Measurements from ENCODE around the gene FOXJ3.

Gene FOXJ3

GRCh38 chr1:42239041-42239440 is 96.0 kb downstream of the FOXJ3 start:
- Histone ChIP-seq H3K4me1 (ENCODE audit: control insufficient read depth, insufficient read depth, low read length) (no peaks in the 10 kb centered on the region), H3K9me3 (ENCODE audit: control insufficient read depth, insufficient read depth, low read depth, low read length) (no peaks in the 10 kb centered on the region), H3K27ac (ENCODE audit: extremely low read depth, low read depth, low read length) (no peak overlapping the region), H3K4me3 (ENCODE audit: low read depth, low read length) (no peak overlapping the region), H3K36me3 (ENCODE audit: control insufficient read depth in 2 of 2, insufficient read depth in 1 of 2, low read length in 2 of 2) (no peaks in the 10 kb centered on the region)
- TF ChIP-seq ZFP69B (tag by site-specific recombination; IDR thresholded peaks at IDR 0.05) (no peak), SETDB1 (IDR thresholded peaks at IDR 0.05; ENCODE audit: insufficient read length, low read length) (peak; percentile 88), ZFP3 (tag by site-specific recombination; IDR thresholded peaks at IDR 0.05; ENCODE audit: low read depth) (no peak)
- ChIA-PET POLR2A (no interaction called here), CTCF (interaction anchor here (0.6 to 1.1 kb wide), 2 partner anchors 27 to 66 kb away, joined by 4 read pairs; no protein-coding TSS in a partner anchor)

- no peak for TF ChIP-seq GLIS1 (tag by site-specific recombination; IDR thresholded peaks at IDR 0.05)
- ChIA-PET CTCF (no interaction called here), POLR2A (no interaction called here)
- Histone ChIP-seq H3K9me3 (ENCODE audit: control insufficient read depth, insufficient read depth, low read depth, low read length) (no peaks in the 10 kb centered on the region), H3K36me3 (ENCODE audit: control insufficient read depth in 2 of 2, insufficient read depth in 1 of 2, low read length in 2 of 2) (no peaks in the 10 kb centered on the region), H3K4me1 (ENCODE audit: control insufficient read depth, insufficient read depth, low read length) (peaks cover 10% of the 10 kb centered on the region), H3K27ac (ENCODE audit: extremely low read depth, low read depth, low read length) (no peak overlapping the region), H3K4me3 (ENCODE audit: low read depth, low read length) (no peak overlapping the region)
Observed at GRCh38 chr1:42231253-42231652, 103.8 kb downstream of the FOXJ3 start.

- ChIA-PET CTCF (interaction anchor here (0.7 to 1.2 kb wide), 4 partner anchors 23 to 146 kb away, joined by 3 to 7 read pairs (median 4); no protein-coding TSS in a partner anchor), POLR2A (no interaction called here)
- H3K4me1 ChIP-seq (ENCODE audit: control insufficient read depth, insufficient read depth, low read length): peaks cover 13% of the 10 kb centered on the region
- no peaks in the 10 kb centered on the region for H3K9me3 ChIP-seq (ENCODE audit: control insufficient read depth, insufficient read depth, low read depth, low read length)
- TF ChIP-seq, protein P1, sequence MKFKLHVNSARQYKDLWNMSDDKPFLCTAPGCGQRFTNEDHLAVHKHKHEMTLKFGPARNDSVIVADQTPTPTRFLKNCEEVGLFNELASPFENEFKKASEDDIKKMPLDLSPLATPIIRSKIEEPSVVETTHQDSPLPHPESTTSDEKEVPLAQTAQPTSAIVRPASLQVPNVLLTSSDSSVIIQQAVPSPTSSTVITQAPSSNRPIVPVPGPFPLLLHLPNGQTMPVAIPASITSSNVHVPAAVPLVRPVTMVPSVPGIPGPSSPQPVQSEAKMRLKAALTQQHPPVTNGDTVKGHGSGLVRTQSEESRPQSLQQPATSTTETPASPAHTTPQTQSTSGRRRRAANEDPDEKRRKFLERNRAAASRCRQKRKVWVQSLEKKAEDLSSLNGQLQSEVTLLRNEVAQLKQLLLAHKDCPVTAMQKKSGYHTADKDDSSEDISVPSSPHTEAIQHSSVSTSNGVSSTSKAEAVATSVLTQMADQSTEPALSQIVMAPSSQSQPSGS (tag by site-specific recombination; IDR thresholded peaks at IDR 0.05; ENCODE audit: low read depth): no peak
- TF ChIP-seq, protein P2, sequence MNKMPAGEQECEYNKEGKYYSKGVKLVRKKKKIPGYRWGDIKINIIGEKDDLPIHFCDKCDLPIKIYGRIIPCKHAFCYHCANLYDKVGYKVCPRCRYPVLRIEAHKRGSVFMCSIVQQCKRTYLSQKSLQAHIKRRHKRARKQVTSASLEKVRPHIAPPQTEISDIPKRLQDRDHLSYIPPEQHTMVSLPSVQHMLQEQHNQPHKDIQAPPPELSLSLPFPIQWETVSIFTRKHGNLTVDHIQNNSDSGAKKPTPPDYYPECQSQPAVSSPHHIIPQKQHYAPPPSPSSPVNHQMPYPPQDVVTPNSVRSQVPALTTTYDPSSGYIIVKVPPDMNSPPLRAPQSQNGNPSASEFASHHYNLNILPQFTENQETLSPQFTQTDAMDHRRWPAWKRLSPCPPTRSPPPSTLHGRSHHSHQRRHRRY (tag by site-specific recombination; IDR thresholded peaks at IDR 0.05): no peak
- TF ChIP-seq KLF10 (tag by site-specific recombination; IDR thresholded peaks at IDR 0.05) (no peak), YY2 (tag by site-specific recombination; IDR thresholded peaks at IDR 0.05) (no peak), ZNF561 (tag by site-specific recombination; IDR thresholded peaks at IDR 0.05; ENCODE audit: borderline replicate concordance) (no peak), KLF16 (tag by site-specific recombination; IDR thresholded peaks at IDR 0.05) (no peak), ZNF548 (tag by site-specific recombination; IDR thresholded peaks at IDR 0.05) (no peak), ZBTB44 (tag by site-specific recombination; IDR thresholded peaks at IDR 0.05) (no peak), ZNF366 (tag by site-specific recombination; conservative IDR thresholded peaks at IDR 0.05) (peak; percentile 37; the same call in 1 of the 2 replicates), ZNF600 (tag by site-specific recombination; IDR thresholded peaks at IDR 0.05) (peak; percentile 93), ZNF660 (tag by site-specific recombination; IDR thresholded peaks at IDR 0.05) (no peak), ZNF354C (tag by site-specific recombination; IDR thresholded peaks at IDR 0.05; ENCODE audit: borderline replicate concordance, low read depth) (no peak), ZNF580 (tag by site-specific recombination; IDR thresholded peaks at IDR 0.05) (0 out of 2 replicates have a peak, but pooled peaks have one; percentile 28), ZBTB21 (tag by site-specific recombination; IDR thresholded peaks at IDR 0.05) (no peak), ELK4 (IDR thresholded peaks at IDR 0.05; ENCODE audit: borderline replicate concordance, low read depth, low read length) (no peak), ZNF394 (tag by site-specific recombination; IDR thresholded peaks at IDR 0.05; ENCODE audit: borderline replicate concordance) (no peak)
- TF ChIP-seq, protein P3, sequence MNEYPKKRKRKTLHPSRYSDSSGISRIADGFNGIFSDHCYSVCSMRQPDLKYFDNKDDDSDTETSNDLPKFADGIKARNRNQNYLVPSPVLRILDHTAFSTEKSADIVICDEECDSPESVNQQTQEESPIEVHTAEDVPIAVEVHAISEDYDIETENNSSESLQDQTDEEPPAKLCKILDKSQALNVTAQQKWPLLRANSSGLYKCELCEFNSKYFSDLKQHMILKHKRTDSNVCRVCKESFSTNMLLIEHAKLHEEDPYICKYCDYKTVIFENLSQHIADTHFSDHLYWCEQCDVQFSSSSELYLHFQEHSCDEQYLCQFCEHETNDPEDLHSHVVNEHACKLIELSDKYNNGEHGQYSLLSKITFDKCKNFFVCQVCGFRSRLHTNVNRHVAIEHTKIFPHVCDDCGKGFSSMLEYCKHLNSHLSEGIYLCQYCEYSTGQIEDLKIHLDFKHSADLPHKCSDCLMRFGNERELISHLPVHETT (tag by site-specific recombination; IDR thresholded peaks at IDR 0.05): no peak
- no peaks in the 10 kb centered on the region for H3K36me3 ChIP-seq (ENCODE audit: control insufficient read depth in 2 of 2, insufficient read depth in 1 of 2, low read length in 2 of 2)
- no peak overlapping the region for H3K27ac ChIP-seq (ENCODE audit: extremely low read depth, low read depth, low read length)
- no peak overlapping the region for H3K4me3 ChIP-seq (ENCODE audit: low read depth, low read length)
Observed at GRCh38 chr1:42228938-42229337, 106.1 kb downstream of the FOXJ3 start.

Measured in HEK293 (cell line).